Activated naive CD8-positive, alpha-beta T cell treated with anti-CD3 and anti-CD28 coated beads, Interleukin-2, amount 50 U/mL, for 16 hours (primary cell): ENCODE results near the gene MVB12A.

ENCODE experiments used
- DNase-seq: peaks from one replicate; pipeline ENCODE4 v3.0.0-alpha.2; 2020; ENCODE audit warnings: low read depth, low spot score

MVB12A gene

DNA sequence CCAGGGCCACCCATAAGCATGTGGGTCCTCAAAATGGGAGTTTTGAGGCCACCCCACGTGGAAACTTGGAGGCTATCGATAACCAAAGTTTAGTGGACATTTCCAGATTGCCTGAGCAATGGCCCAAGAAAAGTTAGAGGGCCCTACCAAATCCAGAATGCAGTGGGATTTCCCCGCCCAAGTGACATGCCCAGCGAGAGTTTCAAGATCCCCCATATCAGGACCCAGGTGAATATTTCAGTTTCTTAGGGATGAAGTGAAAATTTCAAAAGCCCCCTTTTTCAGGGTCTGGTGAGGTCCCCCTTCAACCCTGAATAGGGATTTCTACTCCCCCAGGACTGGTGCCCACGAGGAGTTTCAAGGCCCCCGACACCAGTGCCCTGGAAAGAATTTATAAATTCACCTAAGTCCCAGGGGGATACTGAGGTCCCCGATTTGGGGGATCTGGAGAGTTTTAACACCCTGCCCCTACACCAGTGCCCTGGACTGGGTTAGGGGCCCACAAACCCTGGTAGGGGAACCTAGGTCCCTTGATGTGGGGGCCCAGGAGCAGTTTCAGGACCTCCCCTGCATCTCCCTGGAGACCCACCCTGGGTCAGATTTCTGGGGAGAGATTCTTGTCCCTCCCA, 15.1 kb upstream of the MVB12A start:
- DNase-seq = no peak

- DNase-seq = no peak
Observed at GRCh38 chr19:17405250-17406045, 14.4 kb upstream of the MVB12A start, which contains the start of gene BST2. TSS of gene BST2 (minus strand) at chr19:17405630. CDS start at chr19:17405575, 55 bp downstream.

- no peak for DNase-seq
Observed at GRCh38 chr19:17406046-17406886, 13.6 kb upstream of the MVB12A start.

DNA sequence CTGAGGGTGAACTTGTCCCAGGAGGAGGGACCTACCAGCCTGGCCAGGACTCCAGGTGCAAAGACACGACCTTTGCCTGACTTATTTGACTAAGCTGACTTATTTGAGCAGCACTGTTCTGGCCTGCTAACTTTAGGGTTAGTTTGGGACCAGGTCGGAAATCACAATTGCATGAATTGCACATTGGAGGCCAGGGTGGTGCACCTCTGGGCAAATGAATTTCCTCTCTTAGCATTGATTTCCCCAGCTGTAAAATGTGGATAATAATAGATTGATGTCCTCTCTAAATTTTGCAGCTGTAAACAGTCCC, 13.0 kb upstream of the MVB12A start:
- no peak for DNase-seq

- no peak for DNase-seq
Observed at GRCh38 chr19:17409990-17410389, 9.9 kb upstream of the MVB12A start.

GRCh38 chr19:17411801-17412200, 8.0 kb upstream of the MVB12A start:
- no peak for DNase-seq

DNA sequence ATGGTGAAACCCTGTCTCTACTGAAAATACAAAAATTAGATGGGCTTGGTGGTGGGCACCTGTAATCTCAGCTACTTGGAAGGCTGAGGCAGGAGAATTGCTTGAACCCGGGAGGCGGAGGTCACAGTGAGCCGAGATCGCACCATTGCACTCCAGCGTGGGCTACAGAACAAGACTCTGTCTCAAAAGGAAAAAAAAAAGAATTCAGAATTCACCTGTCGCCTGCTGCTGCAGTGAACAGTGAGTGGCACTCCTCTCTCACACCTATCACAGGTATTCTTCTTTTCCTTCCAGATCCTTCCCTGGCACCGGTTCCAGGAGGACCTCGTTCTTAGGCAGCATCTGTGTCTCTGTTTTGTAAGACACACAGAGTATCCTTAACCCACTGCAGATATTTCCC, 5.8 kb upstream of the MVB12A start:
- DNase-seq = no peak

DNA sequence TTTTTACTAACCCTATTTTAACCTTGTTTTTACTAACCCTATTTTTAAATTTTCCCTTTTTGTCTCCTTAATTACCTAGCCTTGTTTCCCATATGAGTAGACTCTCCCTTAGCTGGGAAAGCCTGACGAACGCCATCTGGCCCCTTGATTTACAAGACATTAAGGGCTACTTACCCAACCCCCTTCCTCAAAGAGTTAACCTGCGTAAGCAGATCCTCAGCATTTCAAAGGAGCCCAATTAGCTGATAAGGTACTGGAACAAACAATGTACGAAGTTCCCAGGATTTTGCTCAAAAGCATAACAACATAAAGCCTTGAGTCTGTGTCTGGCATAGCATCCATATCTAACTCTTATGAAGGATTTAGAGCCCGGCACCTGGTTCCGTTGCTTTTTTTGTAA, 4.7 kb upstream of the MVB12A start:
- no peak for DNase-seq

GRCh38 chr19:17418710-17419109, 1.1 kb upstream of the MVB12A start:
- DNase-seq = no peak

DNA sequence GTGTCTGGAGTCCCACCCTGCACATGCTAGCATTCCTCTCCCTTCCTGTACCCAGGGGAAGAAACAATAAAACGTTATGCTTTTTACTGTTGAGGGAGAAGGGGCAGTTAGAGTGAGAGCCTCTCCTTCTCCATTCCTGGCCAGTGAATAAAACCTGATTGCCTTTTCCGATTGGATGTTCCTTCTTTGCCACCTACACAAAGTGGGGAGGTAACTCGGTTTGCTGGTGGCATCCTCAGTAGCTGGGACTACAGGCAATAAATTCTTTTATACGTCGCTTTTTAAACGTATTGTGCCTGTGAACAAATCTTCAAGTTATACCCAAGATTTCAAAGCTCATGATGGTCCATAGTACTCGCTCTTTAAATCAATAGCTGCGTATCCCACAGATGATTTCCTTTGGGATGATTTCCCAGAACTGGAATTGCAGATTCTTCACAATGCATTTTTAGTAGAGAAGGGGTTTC, 660 bp upstream of the MVB12A start:
- no peak for DNase-seq

DNA sequence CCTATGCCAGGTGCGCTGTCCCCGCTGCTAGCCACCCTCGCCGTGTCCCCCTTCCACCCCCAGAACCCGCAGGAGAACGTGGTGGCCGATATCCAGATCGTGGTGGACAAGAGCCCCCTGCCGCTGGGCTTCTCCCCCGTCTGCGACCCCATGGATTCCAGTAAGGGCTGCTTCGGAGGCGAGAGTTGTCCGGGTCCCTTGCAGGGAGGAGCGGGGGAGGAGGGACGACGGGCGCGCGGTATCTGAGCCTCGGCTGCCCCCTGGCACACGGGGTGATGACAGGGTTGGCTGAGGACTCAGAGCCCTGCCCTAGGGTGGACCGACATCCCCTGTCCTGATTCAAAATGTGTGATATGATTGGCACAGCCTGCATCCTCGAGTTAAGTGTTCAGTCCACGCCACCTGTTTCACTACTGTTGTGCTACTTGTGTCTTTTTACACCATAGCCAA, 653 bp downstream of the MVB12A start:
- DNase-seq = no peak

DNA sequence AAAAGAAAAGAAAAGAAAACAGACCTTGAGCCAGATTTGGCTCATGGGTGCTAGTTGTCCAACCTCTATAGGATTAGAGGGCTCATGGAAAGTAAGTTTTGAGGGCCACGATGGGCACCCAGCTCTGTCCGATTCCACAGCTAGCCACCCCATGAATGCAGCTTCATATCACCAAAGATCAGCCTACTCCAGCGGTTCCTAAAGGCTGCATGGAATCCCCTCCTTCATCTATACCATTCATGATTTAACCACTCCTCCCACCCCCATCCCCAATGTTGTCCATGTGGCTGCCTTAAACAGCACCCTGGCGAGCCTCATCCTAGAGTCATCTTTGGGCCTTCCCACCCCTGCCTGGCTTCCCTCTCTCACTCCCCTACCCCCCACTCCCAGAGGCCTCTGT, 2.1 kb downstream of the MVB12A start:
- DNase-seq = no peak

DNA sequence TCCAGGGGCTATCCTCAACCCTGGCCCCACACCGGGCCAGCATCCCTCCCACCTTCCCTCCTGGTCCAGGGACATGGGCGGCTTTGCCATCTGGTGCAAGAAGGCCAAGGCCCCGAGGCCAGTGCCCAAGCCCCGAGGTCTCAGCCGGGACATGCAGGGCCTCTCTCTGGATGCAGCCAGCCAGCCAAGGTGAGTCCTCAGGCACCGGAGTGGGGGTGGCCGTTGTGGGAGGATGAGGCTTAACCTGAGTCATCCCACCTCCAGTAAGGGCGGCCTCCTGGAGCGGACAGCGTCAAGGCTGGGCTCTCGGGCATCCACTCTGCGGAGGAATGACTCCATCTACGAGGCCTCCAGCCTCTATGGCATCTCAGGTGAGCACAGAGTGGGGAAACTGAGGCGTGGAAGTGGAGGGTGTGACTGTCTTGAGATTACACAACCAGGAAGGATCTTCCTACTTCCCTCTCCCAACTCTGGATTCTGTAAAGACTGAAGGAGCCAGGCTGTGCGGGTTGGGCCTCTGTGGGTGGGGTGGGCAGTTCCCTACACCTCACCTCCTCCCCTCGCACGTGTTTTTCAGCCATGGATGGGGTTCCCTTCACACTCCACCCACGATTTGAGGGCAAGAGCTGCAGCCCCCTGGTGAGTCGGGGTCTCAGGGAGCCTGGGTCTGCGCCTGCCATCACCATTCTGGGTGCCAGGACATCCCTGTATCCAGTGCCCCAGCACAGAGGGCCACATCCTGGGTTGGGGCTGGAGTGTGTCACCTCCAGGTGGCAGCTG, 3.8 kb downstream of the MVB12A start:
- DNase-seq = no peak

DNA sequence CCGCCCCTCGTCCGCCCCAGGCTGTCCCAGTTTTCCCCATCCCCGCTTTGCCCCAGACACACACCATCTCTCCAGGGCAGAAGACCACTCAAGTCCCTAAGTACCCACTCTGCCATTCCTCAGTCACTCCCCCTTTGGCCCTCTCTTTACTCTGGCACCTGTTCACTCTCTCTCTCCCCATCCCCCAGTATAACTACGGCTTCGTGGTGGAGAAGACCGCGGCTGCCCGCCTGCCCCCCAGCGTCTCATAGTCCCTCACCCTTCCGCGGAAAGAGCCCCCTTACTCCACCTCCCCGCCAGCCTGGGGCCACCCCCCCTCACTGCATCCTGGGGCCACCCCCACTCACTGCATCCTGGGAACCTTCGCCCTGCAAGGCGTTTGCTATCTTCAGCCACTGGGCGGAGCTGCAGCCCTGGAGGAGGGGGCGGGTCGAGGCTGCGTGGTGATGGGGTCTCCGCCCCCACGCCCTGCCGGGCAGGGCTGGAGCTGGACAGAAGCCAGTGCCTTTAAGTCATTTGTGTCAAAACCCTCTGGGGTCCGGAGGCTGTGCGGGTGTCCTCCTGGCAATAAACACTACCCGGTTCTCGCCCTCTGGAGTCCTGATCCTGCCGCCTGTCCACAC, 5.0 kb downstream of the MVB12A start:
- no peak for DNase-seq

DNA sequence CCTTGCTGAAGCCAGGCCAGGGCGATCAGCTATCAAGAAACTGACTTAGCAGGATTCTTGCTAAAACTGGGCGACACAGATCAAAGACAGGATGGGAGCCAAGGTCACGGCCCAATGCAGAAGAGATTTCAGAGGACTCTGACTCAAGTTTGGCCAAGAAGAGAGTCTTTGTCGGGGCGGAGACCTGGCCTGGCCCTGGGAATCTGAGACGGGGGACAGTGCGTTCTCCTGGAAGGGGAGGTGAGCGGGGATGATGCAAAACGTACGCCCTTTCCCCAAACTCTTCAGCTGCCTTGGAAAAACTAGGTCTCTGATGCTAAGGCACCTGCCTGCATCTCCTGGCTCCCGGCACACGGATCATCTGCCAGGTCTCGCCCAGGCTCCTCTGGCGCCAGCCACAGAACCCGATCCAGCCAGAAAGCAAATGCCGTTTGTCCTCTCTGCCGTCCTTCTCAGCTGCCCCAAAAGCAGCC, 9.8 kb downstream of the MVB12A start:
- no peak for DNase-seq

DNA sequence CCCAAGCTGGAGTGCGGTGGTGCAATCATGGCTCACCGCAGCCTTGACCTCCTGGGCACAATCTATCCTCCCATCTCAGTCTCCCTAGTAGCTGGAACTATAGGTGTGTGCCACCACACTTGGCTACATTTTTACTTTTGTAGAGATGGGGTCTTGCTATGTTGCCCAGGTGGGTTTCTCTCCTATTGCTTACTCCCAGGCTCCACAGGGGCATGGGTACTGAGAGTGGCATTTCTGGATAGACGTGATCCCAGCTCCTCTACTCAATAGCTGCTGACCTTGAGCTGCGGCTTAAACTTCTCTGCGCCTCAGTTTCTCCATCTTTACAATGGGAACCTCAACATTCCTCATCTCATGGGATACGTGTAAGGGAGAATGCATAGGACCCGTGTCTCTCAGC, 11.6 kb downstream of the MVB12A start:
- DNase-seq = no peak

GRCh38 chr19:17435218-17435617, 15.4 kb downstream of the MVB12A start:
- no peak for DNase-seq

GRCh38 chr19:17436094-17436873, 16.4 kb downstream of the MVB12A start:
- DNase-seq = no peak

DNA sequence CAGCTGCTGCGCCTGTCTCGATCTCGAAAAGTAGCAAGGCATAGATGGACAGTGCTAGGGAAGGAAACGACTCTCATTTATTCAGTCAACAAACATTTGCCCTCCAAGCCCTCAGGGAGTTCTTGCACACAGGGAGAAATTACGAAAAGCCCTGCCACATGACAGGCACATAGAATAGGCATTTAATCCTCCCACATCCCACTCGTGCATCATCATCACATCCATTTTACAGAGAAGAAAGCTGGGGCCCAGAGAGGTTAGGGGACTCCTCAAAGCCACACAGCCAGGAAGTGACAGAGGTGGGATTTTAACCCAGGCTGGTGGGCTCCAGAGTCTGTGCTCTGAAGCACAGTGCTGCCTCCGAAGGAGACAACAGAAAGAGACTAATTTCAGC, 17.0 kb downstream of the MVB12A start:
- no peak for DNase-seq
